ENCODE data around the gene DOK6. TPM values are rescaled to one million over a fixed set of nuclear protein-coding genes. Genes with fewer than 3 reads are reported as not detected.

DOK6 gene
- total and polyA plus RNA-seq, 2 donors (not counting 3 experiments of a cell fraction or from before 2014, with no cell fraction given) = under 0.01 TPM; not detected in 1

DNA sequence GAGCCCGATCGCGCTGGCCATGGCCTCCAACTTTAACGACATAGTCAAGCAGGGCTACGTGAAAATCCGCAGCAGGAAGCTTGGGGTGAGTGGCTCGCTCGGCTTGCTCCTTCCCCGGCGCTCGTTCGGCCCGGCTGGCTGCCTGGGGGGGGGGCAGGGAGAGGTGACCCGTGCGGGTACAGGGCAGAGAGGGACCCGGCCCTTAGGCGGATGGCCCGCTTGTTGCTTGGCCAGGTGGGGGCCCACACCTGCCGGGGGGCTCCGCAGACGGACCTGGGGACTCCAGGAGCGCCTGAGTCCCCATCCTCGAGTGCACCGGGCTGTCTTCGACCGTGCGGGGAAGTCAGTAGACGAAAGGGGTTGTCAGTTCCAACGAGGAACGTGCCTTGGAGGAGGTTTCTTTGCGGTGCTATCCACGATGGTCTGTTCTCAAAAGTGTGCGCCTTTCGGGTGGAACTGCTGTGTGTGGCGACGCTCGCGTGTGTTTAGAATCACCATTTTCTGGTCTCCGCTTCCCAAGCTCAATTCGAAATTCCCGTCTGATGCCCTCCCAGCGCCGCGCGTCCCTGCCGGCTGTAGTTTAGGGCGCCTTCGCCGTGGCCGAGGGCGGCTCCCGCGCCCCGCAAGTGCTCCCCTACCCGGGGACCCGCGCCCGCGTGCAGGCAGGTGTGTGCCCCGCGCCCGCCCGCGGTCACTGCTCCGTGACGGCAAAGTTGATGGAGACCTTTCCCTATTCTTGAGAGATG is 711 bp downstream of the DOK6 start:
- BruUV-seq (replicated peaks) = no TSS peak
- no peak overlapping the region for H3K9ac ChIP-seq (replicated peaks; ENCODE audit: extremely low read depth, insufficient read depth, low read length)

GRCh38 chr18:69401972-69402532 is 1.4 kb downstream of the DOK6 start:
- Histone ChIP-seq H3K27me3 (ENCODE audit: control insufficient read depth in 2 of 2, insufficient read depth in 2 of 2, low read length in 2 of 2) (peaks cover 27 to 52% of the 10 kb centered on the region in 2 experiments), H2AFZ (ENCODE audit: low read depth, low read length) (no peak overlapping the region), H3K9me1 (replicated peaks; ENCODE audit: control insufficient read depth, extremely low read depth, insufficient read depth, low read length) (no peaks in the 10 kb centered on the region), H3K9ac (replicated peaks; ENCODE audit: extremely low read depth, insufficient read depth, low read length) (no peak overlapping the region), H3K36me3 (ENCODE audit: control insufficient read depth in 2 of 2, extremely low read depth in 1 of 2, insufficient read depth in 2 of 2, low read length in 2 of 2) (no peaks in the 10 kb centered on the region), H3K4me3 (replicated peaks in 1 of 3; ENCODE audit: insufficient read depth in 1 of 3, low read depth in 1 of 3, low read length in 3 of 3) (no peak overlapping the region), H4K20me1 (replicated peaks; ENCODE audit: control insufficient read depth, extremely low read depth, insufficient read depth, low read length) (no peaks in the 10 kb centered on the region), H3K9me3 (replicated peaks; ENCODE audit: control insufficient read depth, insufficient read depth, low read length) (no peaks in the 10 kb centered on the region), H3K4me2 (ENCODE audit: insufficient read depth, low read length) (no peak overlapping the region), H3K79me2 (ENCODE audit: control insufficient read depth, insufficient read depth, low read length) (no peaks in the 10 kb centered on the region), H3K27ac (ENCODE audit: insufficient read depth, low read depth, low read length) (no peak overlapping the region), H3K4me1 (ENCODE audit: control insufficient read depth, extremely low read depth, insufficient read depth, low read length) (no peaks in the 10 kb centered on the region)
- dilution Hi-C loops (cut with MboI; ENCODE audit: extremely low pct_ligation_motif_present, low sequenced_read_pairs) (no loop called here), intact Hi-C loops (cut with micrococcal nuclease) (no loop called here)
- BruUV-seq (replicated peaks) = no TSS peak
- FAIRE-seq = no peak
- CTCF ChIA-PET = no interaction called here
- POLR2A ChIA-PET = no interaction called here
- DNase-seq (ENCODE audit: low read depth, low spot score) = no peak
- TF ChIP-seq MAX (IDR thresholded peaks at IDR 0.05; ENCODE audit: insufficient read depth, insufficient read length) = no peak
- no peak for TF ChIP-seq POLR2AphosphoS5 (IDR thresholded peaks at IDR 0.05; ENCODE audit: insufficient read depth, low read depth, low read length)
- peak; percentile 62 for TF ChIP-seq EZH2 (IDR thresholded peaks at IDR 0.05; ENCODE audit: borderline replicate concordance, low read depth, low read length, severe bottlenecking)
- no peak for TF ChIP-seq JUN (IDR thresholded peaks at IDR 0.05; ENCODE audit: borderline replicate concordance, insufficient read depth, insufficient read length, low read depth)
- TF ChIP-seq MYC (IDR thresholded peaks at IDR 0.05; ENCODE audit: low read depth, low read length) = no peak

More for the DNA sequence above, 711 bp downstream of the DOK6 start:
- no peaks in the 10 kb centered on the region for H3K79me2 ChIP-seq (ENCODE audit: control insufficient read depth, insufficient read depth, low read length)
- no peaks in the 10 kb centered on the region for H3K9me3 ChIP-seq (replicated peaks; ENCODE audit: control insufficient read depth, insufficient read depth, low read length)
- peaks cover 27 to 52% of the 10 kb centered on the region in 2 experiments for H3K27me3 ChIP-seq (ENCODE audit: control insufficient read depth in 2 of 2, insufficient read depth in 2 of 2, low read length in 2 of 2)
- no peaks in the 10 kb centered on the region for H4K20me1 ChIP-seq (replicated peaks; ENCODE audit: control insufficient read depth, extremely low read depth, insufficient read depth, low read length)
- FAIRE-seq (no peak), DNase-seq (ENCODE audit: low read depth, low spot score) (peak; percentile 5)
- peak overlapping the region; percentile 67 for H2AFZ ChIP-seq (ENCODE audit: low read depth, low read length)
- intact Hi-C loops (cut with micrococcal nuclease) = no loop called here
- H3K9me1 ChIP-seq (replicated peaks; ENCODE audit: control insufficient read depth, extremely low read depth, insufficient read depth, low read length) = no peaks in the 10 kb centered on the region
- no peaks in the 10 kb centered on the region for H3K4me1 ChIP-seq (ENCODE audit: control insufficient read depth, extremely low read depth, insufficient read depth, low read length)
- H3K27ac ChIP-seq (ENCODE audit: insufficient read depth, low read depth, low read length) = no peak overlapping the region
- ChIA-PET CTCF (no interaction called here), POLR2A (no interaction called here)
- dilution Hi-C loops (cut with MboI; ENCODE audit: extremely low pct_ligation_motif_present, low sequenced_read_pairs) = no loop called here
- H3K4me3 ChIP-seq (replicated peaks in 1 of 3; ENCODE audit: insufficient read depth in 1 of 3, low read depth in 1 of 3, low read length in 3 of 3) = peak overlapping the region in 2 of 3 experiments; percentile 5 to 17
- TF ChIP-seq EZH2 (IDR thresholded peaks at IDR 0.05; ENCODE audit: borderline replicate concordance, low read depth, low read length, severe bottlenecking) (peak; percentile 90), FOS (IDR thresholded peaks at IDR 0.05; ENCODE audit: borderline replicate concordance, insufficient read depth, low read length) (no peak), MAX (IDR thresholded peaks at IDR 0.05; ENCODE audit: insufficient read depth, insufficient read length) (no peak)
- H3K4me2 ChIP-seq (ENCODE audit: insufficient read depth, low read length) = peak overlapping the region; percentile 41
- H3K36me3 ChIP-seq (ENCODE audit: control insufficient read depth in 2 of 2, extremely low read depth in 1 of 2, insufficient read depth in 2 of 2, low read length in 2 of 2) = no peaks in the 10 kb centered on the region

Measured in endothelial cell of umbilical vein (primary cell).